ENCODE results near the gene ZMYM5.
A peak's percentile ranks its signal among the peaks of the same experiment; 100 is the strongest.
"Not testable (repeated sequence)": the region's sequence is repeated elsewhere in the genome, so short reads cannot be mapped to it uniquely, and the experiment has no call there.

The ZMYM5 gene

GRCh38 chr13:19818223-19818842, 45.1 kb downstream of the ZMYM5 start:
- no peak for FAIRE-seq

- FAIRE-seq, result no peak
Measured at GRCh38 chr13:19817510-19818158, 45.8 kb downstream of the ZMYM5 start.

DNA sequence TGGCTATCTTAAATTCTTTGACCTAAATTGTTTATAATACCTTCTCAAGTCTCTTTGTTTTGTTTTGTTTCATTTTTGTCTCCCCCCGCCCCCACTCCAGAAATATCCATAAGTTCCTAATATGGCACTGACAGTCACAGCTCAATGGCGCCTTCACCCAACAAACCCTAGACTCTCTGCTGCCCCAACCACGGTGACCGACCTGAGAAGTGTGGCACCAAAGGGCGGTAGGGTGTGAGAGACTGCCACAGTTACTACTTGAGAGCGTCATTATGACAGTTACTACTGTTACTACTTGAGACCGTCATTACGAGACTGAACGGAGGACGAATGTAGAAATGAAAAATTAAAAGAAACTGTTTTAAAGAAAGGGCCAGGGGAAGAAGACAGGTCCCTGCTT, 46.3 kb downstream of the ZMYM5 start:
- FAIRE-seq, result no peak

GRCh38 chr13:19815842-19816241, 47.6 kb downstream of the ZMYM5 start:
- FAIRE-seq, result not testable (repeated sequence)

DNA sequence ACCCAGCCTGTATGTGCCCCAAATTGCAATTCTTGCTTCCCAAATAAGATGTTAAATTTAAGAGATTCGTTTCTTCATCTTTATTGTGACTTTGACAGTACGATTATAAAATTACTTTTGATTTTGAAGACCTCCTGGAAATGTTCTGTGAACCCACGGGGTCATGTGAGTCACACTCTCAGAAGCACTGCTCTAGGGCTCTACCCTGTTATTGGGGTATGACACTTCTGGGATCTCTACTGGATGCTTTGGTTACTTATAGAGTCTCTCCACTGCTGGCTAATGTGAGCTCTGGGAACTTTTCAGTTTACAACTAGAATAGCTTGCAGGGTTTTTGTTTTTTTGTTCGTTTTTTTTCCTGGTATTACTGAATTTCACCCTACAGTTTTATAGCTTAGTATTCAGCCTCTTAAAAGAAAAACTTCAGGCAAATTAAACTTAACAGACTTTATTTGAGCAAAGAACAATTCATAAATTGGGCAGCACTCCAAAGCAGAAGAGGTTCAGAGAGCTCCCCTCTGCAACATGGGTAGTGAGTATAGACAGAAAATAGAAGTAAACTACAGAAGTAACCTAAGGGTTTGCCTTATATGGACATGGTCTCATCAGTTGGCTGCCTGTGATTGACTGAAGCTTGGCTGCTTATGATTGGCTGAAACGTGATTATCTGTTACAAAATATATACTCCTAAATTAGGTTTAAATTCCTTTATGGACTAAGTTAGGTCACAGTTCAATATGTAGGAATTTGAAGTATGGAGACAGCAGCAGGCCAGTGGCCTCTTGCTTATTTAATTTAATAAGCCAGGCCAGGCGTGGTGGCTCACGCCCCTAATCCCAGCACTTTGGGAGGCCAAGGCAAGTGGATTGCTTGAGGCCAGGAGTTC, 52.2 kb downstream of the ZMYM5 start:
- no peak for FAIRE-seq

- FAIRE-seq, result no peak
Measured at GRCh38 chr13:19810151-19810550, 53.3 kb downstream of the ZMYM5 start.

- no peak for FAIRE-seq
Measured at GRCh38 chr13:19805765-19806164, 57.7 kb downstream of the ZMYM5 start.

GRCh38 chr13:19795956-19796355, 67.5 kb downstream of the ZMYM5 start:
- no peak for FAIRE-seq

DNA sequence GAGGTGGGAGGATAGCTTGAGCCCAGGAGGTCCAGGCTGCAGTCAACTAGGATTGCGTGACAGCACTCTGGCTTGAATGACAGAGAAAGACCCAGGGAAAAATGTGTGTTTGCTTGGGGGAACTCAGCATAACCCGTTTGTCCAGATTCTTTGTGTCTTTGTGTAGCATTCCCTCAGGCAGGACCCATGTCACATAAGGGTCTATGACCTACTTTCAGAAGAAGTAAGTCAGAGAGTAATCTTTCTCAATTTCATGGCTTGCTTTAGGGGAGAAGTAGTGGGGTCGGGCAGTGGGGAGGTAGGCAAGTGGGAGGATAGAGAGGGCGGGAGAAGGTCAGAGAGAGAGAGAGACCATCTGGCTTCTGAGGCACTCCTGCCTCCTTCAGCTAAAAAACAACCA, 68.8 kb downstream of the ZMYM5 start:
- FAIRE-seq, result no peak

DNA sequence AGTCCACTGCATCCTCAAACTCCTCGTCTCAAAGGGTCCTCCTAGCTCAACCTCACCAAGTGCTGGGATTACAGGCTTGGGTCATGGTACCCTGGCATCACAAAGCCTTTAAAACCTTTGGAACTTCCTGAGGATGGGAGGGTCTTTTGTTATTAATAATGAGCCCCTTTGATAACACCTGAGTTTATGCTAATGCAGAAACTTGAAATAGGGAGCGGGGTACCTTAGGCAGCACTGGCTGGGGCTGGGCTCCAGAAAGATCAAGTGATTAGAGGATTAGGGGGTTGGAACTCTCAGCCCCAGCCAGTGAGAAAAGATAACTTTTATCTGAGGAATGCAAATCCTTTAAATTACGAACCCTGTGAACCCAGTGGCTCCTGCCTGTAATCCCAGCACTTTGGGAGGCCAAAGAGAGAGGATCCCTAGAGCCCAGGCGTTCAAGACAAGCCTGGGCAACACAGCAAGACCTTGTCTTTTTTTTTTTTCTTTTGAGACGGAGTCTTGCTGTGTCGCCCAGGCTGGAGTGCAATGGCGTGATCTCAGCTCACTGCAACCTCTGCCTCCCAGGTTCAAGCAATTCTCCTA, 71.4 kb downstream of the ZMYM5 start:
- FAIRE-seq, result no peak

- peak; percentile 38 for FAIRE-seq
Measured at GRCh38 chr13:19782727-19783682, 80.4 kb downstream of the ZMYM5 start, which contains the start of gene PSPC1. TSS of gene PSPC1 (minus strand) at chr13:19782945. CDS start at chr13:19782757, 188 bp downstream.

DNA sequence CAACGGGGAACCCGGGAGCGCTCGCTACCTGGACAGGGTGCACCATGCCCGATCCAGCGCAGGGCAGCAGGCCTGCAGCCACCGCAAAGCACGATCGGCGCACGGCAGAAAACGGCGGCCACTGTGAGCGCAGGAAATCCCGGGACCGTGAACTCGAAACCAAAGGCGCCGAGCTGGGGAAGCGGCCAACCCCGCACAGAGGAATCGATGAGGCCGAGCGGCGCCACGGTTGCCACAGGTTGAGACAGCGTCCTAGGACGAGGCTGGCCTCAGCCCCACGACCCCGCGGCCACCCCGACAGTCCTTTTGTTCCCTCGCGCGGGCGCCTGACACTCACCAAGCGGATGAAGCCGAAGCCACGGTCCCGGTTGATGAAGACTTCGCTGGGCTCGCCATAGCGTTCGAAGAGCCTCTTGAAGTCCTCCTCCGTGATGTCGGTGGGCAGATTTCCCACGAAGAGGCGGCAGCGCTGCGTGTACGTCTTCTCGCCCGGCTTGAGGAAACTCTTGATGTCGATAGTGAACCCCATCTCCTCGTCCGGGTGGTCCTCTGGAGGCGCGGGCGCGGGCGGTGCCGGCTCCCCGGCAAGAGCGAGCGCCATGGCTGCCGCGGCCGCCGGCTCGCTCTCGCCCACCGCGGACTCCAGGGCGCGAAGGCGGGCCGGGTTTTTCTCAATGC, 81.3 kb downstream of the ZMYM5 start:
- FAIRE-seq, result no peak

- FAIRE-seq, result no peak
Measured at GRCh38 chr13:19781526-19781925, 81.9 kb downstream of the ZMYM5 start.

- FAIRE-seq, result not testable (repeated sequence)
Measured at GRCh38 chr13:19780753-19781418, 82.6 kb downstream of the ZMYM5 start.
